GM18517 (cell line): ENCODE results near the gene DDAH1.

Source experiments
- ATAC-seq: cut with Tn5 transposase; IDR thresholded peaks from one replicate; pipeline ENCODE4 v1.9.1; 2021; ENCODE audit warnings: mild to moderate bottlenecking, moderate library complexity; ENCODE audit not compliant: unreplicated experiment

Gene DDAH1

GRCh38 chr1:85311818-85312217 lies 153.1 kb downstream of the DDAH1 start:
- ATAC-seq = no peak

GRCh38 chr1:85308833-85309350 lies 156.1 kb downstream of the DDAH1 start:
- ATAC-seq = no peak

- ATAC-seq = peak; percentile 61
Observed at GRCh38 chr1:85307987-85308832, 156.7 kb downstream of the DDAH1 start.

GRCh38 chr1:85306236-85306635 lies 158.7 kb downstream of the DDAH1 start:
- no peak for ATAC-seq

- no peak for ATAC-seq
Observed at GRCh38 chr1:85303440-85304162, 161.4 kb downstream of the DDAH1 start.

GRCh38 chr1:85300140-85300539 lies 164.8 kb downstream of the DDAH1 start:
- no peak for ATAC-seq

GRCh38 chr1:85297855-85298629 lies 166.9 kb downstream of the DDAH1 start:
- peak; percentile 97 for ATAC-seq

- no peak for ATAC-seq
Observed at GRCh38 chr1:85297538-85297854, 167.5 kb downstream of the DDAH1 start.

- ATAC-seq = no peak
Observed at GRCh38 chr1:85296980-85297379, 168.0 kb downstream of the DDAH1 start.

GRCh38 chr1:85295654-85296053 lies 169.3 kb downstream of the DDAH1 start:
- no peak for ATAC-seq

GRCh38 chr1:85295006-85295431 lies 169.9 kb downstream of the DDAH1 start:
- no peak for ATAC-seq

- ATAC-seq = no peak
Observed at GRCh38 chr1:85290826-85291225, 174.1 kb downstream of the DDAH1 start.

GRCh38 chr1:85289848-85290335 lies 175.1 kb downstream of the DDAH1 start:
- ATAC-seq = peak; percentile 66

GRCh38 chr1:85289207-85289847 lies 175.6 kb downstream of the DDAH1 start:
- no peak for ATAC-seq

- no peak for ATAC-seq
Observed at GRCh38 chr1:85284202-85284601, 180.8 kb downstream of the DDAH1 start.

- no peak for ATAC-seq
Observed at GRCh38 chr1:85283475-85284199, 181.3 kb downstream of the DDAH1 start.

- ATAC-seq = no peak
Observed at GRCh38 chr1:85282424-85282823, 182.5 kb downstream of the DDAH1 start.

GRCh38 chr1:85280636-85281035 lies 184.3 kb downstream of the DDAH1 start:
- ATAC-seq = no peak

GRCh38 chr1:85279458-85280080 lies 185.4 kb downstream of the DDAH1 start:
- no peak for ATAC-seq
